ENCODE data around the gene RPS6KB2. TPM values are rescaled to one million over a fixed set of nuclear protein-coding genes. Genes with fewer than 3 reads are reported as not detected.

RPS6KB2 gene
- total and polyA plus RNA-seq, 9 of the 15 experiments (the other 6 are each of a cell fraction or from before 2014, with no cell fraction given), result 0.42 to 122 (median 82.6) TPM

DNA sequence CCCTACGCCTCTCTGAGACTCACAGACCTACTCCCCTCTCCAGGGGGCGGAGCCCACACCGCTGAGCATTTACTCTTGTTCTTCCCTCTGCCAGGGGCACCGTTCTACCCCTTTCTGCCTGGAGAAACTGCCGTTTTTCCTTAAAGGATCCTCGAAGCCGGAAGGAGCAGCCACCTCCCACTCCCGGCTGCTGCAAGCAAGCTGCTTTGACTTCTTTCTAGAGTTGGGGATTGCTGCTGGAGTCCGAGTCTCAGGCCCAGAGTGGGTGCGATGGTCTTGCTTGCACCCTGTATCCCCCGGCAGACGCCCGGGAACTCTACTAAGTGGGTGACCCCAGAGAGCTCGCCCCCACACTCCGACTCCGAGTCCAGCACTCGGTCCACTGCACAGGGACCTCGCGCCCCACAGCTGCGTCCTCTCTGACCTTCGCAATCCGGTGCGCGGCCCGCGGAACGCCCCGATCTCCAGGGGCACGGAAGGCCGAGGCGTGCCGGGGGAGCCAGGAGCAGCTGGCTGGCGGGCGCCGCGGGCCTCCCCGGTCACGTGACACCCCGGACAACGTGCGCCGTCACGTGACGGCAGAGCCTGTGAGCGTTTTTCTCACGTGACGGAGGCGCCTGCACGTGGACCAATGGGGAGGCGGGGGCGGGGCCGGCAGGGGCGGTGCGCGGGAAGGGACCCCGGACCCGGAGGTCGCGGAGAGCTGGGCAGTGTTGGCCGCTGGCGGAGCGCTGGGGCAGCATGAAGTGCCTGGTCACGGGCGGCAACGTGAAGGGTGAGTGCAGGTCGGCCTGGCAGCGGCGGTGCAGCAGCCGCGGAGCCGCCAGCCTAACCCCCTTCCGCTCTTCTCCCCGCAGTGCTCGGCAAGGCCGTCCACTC is 36.8 kb upstream of the RPS6KB2 start, which contains the start of gene RAD9A (continued):
- TF ChIP-seq, protein P1, sequence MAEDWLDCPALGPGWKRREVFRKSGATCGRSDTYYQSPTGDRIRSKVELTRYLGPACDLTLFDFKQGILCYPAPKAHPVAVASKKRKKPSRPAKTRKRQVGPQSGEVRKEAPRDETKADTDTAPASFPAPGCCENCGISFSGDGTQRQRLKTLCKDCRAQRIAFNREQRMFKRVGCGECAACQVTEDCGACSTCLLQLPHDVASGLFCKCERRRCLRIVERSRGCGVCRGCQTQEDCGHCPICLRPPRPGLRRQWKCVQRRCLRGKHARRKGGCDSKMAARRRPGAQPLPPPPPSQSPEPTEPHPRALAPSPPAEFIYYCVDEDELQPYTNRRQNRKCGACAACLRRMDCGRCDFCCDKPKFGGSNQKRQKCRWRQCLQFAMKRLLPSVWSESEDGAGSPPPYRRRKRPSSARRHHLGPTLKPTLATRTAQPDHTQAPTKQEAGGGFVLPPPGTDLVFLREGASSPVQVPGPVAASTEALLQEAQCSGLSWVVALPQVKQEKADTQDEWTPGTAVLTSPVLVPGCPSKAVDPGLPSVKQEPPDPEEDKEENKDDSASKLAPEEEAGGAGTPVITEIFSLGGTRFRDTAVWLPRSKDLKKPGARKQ (CRISPR knock-in tag; IDR thresholded peaks at IDR 0.05), result no peak
- TF ChIP-seq HDAC2 (IDR thresholded peaks at IDR 0.05) (0 out of 2 replicates have a peak, but pooled peaks have one; percentile 65), FOSL1 (tag; conservative IDR thresholded peaks at IDR 0.05) (peak; percentile 61), ZNF778 (CRISPR knock-in tag; IDR thresholded peaks at IDR 0.05) (no peak), BACH1 (tag; IDR thresholded peaks at IDR 0.05) (no peak), ZNF77 (CRISPR knock-in tag; IDR thresholded peaks at IDR 0.05) (no peak), SOX6 (IDR thresholded peaks at IDR 0.05) (peak; percentile 40; the same call in 1 of the 2 replicates), ZNF140 (CRISPR knock-in tag; IDR thresholded peaks at IDR 0.05) (no peak), KAT8 (IDR thresholded peaks at IDR 0.05; ENCODE audit: low read depth) (no peak), ZMIZ1 (IDR thresholded peaks at IDR 0.05; ENCODE audit: low read depth in 2 of 2, low read length in 2 of 2) (no peak), KHSRP (IDR thresholded peaks at IDR 0.05) (no peak)
- TF ChIP-seq, protein P2, sequence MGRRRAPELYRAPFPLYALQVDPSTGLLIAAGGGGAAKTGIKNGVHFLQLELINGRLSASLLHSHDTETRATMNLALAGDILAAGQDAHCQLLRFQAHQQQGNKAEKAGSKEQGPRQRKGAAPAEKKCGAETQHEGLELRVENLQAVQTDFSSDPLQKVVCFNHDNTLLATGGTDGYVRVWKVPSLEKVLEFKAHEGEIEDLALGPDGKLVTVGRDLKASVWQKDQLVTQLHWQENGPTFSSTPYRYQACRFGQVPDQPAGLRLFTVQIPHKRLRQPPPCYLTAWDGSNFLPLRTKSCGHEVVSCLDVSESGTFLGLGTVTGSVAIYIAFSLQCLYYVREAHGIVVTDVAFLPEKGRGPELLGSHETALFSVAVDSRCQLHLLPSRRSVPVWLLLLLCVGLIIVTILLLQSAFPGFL (CRISPR knock-in tag; IDR thresholded peaks at IDR 0.05), result no peak
- TF ChIP-seq, protein P3, sequence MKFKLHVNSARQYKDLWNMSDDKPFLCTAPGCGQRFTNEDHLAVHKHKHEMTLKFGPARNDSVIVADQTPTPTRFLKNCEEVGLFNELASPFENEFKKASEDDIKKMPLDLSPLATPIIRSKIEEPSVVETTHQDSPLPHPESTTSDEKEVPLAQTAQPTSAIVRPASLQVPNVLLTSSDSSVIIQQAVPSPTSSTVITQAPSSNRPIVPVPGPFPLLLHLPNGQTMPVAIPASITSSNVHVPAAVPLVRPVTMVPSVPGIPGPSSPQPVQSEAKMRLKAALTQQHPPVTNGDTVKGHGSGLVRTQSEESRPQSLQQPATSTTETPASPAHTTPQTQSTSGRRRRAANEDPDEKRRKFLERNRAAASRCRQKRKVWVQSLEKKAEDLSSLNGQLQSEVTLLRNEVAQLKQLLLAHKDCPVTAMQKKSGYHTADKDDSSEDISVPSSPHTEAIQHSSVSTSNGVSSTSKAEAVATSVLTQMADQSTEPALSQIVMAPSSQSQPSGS (CRISPR knock-in tag; IDR thresholded peaks at IDR 0.05), result peak; percentile 8; the same call in 1 of the 2 replicates
- TF ChIP-seq, protein P4, sequence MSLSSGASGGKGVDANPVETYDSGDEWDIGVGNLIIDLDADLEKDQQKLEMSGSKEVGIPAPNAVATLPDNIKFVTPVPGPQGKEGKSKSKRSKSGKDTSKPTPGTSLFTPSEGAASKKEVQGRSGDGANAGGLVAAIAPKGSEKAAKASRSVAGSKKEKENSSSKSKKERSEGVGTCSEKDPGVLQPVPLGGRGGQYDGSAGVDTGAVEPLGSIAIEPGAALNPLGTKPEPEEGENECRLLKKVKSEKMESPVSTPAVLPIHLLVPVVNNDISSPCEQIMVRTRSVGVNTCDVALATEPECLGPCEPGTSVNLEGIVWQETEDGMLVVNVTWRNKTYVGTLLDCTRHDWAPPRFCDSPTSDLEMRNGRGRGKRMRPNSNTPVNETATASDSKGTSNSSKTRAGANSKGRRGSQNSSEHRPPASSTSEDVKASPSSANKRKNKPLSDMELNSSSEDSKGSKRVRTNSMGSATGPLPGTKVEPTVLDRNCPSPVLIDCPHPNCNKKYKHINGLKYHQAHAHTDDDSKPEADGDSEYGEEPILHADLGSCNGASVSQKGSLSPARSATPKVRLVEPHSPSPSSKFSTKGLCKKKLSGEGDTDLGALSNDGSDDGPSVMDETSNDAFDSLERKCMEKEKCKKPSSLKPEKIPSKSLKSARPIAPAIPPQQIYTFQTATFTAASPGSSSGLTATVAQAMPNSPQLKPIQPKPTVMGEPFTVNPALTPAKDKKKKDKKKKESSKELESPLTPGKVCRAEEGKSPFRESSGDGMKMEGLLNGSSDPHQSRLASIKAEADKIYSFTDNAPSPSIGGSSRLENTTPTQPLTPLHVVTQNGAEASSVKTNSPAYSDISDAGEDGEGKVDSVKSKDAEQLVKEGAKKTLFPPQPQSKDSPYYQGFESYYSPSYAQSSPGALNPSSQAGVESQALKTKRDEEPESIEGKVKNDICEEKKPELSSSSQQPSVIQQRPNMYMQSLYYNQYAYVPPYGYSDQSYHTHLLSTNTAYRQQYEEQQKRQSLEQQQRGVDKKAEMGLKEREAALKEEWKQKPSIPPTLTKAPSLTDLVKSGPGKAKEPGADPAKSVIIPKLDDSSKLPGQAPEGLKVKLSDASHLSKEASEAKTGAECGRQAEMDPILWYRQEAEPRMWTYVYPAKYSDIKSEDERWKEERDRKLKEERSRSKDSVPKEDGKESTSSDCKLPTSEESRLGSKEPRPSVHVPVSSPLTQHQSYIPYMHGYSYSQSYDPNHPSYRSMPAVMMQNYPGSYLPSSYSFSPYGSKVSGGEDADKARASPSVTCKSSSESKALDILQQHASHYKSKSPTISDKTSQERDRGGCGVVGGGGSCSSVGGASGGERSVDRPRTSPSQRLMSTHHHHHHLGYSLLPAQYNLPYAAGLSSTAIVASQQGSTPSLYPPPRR (CRISPR knock-in tag; IDR thresholded peaks at IDR 0.05; ENCODE audit: borderline replicate concordance), result no peak

Data from K562 (cell line).